CD4-positive, alpha-beta T cell (primary cell): Measurements from ENCODE around the gene RARA. TPM values are rescaled to one million over a fixed set of nuclear protein-coding genes. Genes with fewer than 3 reads are reported as not detected.

Experiments used
- ATAC-seq: fragments of 200-7000 bp; cut with Tn5 transposase; one replicate; pipeline ENCODE4 v1.10.0; 2022; ENCODE audit warnings: mild to moderate bottlenecking; ENCODE audit not compliant: poor library complexity
- CTCF ChIA-PET: fragments of 350-600 bp; sonication (Branson Sonifier 250); formaldehyde crosslinking; loops from one replicate; lab custom pipeline; 2021; ENCODE audit warnings: antibody characterized with exemption, inconsistent platforms; lab: Charles Lee
- POLR2A ChIA-PET: fragments of 350-600 bp; sonication (Branson Sonifier 250); formaldehyde crosslinking; loops from one replicate; lab custom pipeline; 2021; ENCODE audit warnings: antibody characterized with exemption, inconsistent platforms; lab: Charles Lee
- DNase-seq, 14 experiments: peaks; one replicate each; pipeline ENCODE4 v3.0.0-alpha.2; 2013 to 2020; ENCODE audit warnings: mixed read lengths in 2 of 14
- H3K27ac ChIP-seq, 2 donors: one replicate each; pipeline versions ENCODE4 v1.5.1 to v1.7.0; 2013; ENCODE audit warnings: low read length in 2 of 2, low read depth in 1 of 2, mild to moderate bottlenecking in 1 of 2
- H3K27me3 ChIP-seq, 2 experiments: 1 replicate in 1 of 2; 2 replicates in 1 of 2; pipeline versions ENCODE4 v1.6.1 to v1.7.0; 2013; ENCODE audit warnings: low read length in 2 of 2, control low read depth in 1 of 2, mild to moderate bottlenecking in 1 of 2, moderate library complexity in 1 of 2; ENCODE audit not compliant: insufficient read depth in 2 of 2, control insufficient read depth in 1 of 2
- H3K36me3 ChIP-seq: one replicate; pipeline ENCODE4 v1.6.1; 2013; ENCODE audit warnings: low read length, control low read depth; ENCODE audit not compliant: insufficient read depth
- H3K4me1 ChIP-seq: one replicate; pipeline ENCODE4 v1.6.1; 2013; ENCODE audit warnings: low read length, control low read depth; ENCODE audit not compliant: insufficient read depth
- H3K4me3 ChIP-seq: one replicate; pipeline ENCODE4 v1.5.1; 2013; ENCODE audit warnings: mild to moderate bottlenecking, low read length, moderate library complexity
- H3K9me3 ChIP-seq, 2 experiments: 1 replicate in 1 of 2; 2 replicates in 1 of 2; pipeline versions ENCODE4 v1.6.1 to v1.7.0; 2013; ENCODE audit warnings: low read length in 2 of 2, mild to moderate bottlenecking in 2 of 2, control low read depth in 1 of 2, moderate library complexity in 1 of 2; ENCODE audit not compliant: control insufficient read depth in 1 of 2, insufficient read depth in 1 of 2
- H3K27ac Mint-ChIP-seq: one replicate; pipeline ENCODE4 v1.8.0; 2020; ENCODE audit warnings: mixed read lengths
- H3K27me3 Mint-ChIP-seq: one replicate; pipeline ENCODE4 v1.8.0; 2021; ENCODE audit warnings: mixed read lengths
- H3K36me3 Mint-ChIP-seq: one replicate; pipeline ENCODE4 v1.8.0; 2021; ENCODE audit warnings: low read depth, mixed read lengths
- H3K4me1 Mint-ChIP-seq: one replicate; pipeline ENCODE4 v1.8.0; 2021; ENCODE audit warnings: low read depth, mixed read lengths
- H3K4me3 Mint-ChIP-seq: one replicate; pipeline ENCODE4 v1.8.0; 2020; ENCODE audit warnings: mild to moderate bottlenecking, mixed read lengths
- H3K9me3 Mint-ChIP-seq: one replicate; pipeline ENCODE4 v1.8.0; 2020; ENCODE audit warnings: mixed read lengths
- intact Hi-C, 2 experiments: fragments of 100-400 bp; cut with DNase I in 1 of 2; cut with micrococcal nuclease in 1 of 2; formaldehyde crosslinking; loops; one replicate each; pipeline versions ENCODE4 v1.15.1 to v1.9.0; 2023 to 2025; cut with DNase I, micrococcal nuclease
- total RNA-seq, 174 experiments: library from RNA in 2 of 174; stranded (reverse) in 2 of 174; gene quantifications; one replicate each; pipeline ENCODE4 v1.2.3 and lab custom pipeline; 2021 to 2026
- TF ChIP-seq, protein P1 (sequence below): fragments of 200-600 bp; IDR thresholded peaks from one replicate; pipeline ENCODE4 v1.8.0; 2022; ENCODE audit warnings: antibody characterized with exemption, mild to moderate bottlenecking

The RARA gene
- total RNA-seq, 2 experiments from 2014 or later = 114 to 115 TPM

DNA sequence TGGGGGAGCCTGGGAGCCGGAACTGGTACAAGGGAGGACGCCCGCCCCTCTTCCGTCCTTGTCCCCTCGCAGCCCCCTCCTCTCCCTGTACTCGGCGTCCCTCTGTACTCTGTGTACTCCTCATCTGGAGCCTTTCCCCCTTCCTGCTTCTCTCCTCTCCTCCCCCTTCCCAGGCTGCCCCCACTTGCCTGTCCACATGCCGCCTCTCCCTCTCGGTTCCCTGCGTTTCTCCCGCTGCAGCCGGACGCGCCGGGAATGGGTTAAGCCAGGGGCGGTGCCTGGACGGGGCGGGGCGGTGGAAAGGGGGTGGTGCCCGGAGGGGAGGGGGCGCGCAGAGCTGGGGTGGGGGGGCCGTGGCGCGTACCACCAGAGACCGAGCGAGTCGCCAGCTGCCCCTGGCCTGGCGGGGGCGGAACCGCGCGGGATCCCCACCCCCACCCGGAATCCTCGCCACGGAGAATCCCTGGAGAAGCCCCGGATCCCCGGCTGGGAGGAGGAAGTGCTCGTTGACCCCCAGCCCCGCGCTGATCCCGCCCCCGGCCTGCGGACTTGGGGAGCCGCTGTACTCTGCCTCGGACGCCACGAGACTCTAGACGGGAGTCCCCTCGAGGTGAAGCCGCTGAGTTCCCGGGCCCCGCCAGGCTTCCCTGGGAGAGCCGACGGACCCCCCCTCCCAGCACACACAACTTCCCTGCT, 33.0 kb downstream of the RARA start:
- ATAC-seq = peak; percentile 4
- DNase-seq = peak in 5 of 14 experiments; percentile 32 to 57 (median 48)

DNA sequence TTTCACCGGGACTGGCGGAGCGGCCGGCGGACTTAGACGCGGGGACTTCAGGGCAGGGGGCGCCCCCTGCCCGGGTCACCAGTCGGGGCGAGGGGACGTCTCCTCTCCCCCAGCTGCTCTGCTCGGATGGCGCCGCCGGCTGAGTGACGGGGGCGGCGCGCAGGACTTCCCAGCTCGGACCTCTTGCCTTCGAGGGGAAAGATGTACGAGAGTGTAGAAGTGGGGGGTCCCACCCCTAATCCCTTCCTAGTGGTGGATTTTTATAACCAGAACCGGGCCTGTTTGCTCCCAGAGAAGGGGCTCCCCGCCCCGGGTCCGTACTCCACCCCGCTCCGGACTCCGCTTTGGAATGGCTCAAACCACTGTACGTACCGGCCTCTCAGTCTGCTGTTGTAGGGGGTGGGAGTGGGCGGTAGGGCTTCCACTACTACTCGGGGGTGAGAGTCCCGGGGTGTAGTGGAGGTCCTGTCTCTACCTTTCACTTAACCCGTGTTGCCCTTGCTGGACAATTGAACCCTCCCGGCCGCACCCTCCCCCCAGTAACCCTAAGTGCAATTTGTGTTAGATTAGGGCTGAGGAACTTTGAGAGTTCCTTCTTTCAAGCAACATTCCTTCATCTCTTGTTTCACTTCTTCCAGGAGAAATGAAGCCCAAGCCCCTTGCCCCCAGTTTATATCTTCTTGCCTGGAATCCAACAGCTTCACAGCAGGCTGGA, 33.7 kb downstream of the RARA start:
- peaks cover 94% of the 10 kb centered on the region for H3K4me1 ChIP-seq
- H3K27me3 ChIP-seq = no peaks in the 10 kb centered on the region
- H3K9me3 ChIP-seq = no peaks in the 10 kb centered on the region
- Mint-ChIP-seq H3K4me1 (peaks cover 82% of the 10 kb centered on the region), H3K36me3 (peaks cover 50% of the 10 kb centered on the region), H3K27ac (peak overlapping the region; percentile 93), H3K27me3 (no peaks in the 10 kb centered on the region), H3K4me3 (peak overlapping the region; percentile 83), H3K9me3 (no peaks in the 10 kb centered on the region)
- TF ChIP-seq, protein P1, sequence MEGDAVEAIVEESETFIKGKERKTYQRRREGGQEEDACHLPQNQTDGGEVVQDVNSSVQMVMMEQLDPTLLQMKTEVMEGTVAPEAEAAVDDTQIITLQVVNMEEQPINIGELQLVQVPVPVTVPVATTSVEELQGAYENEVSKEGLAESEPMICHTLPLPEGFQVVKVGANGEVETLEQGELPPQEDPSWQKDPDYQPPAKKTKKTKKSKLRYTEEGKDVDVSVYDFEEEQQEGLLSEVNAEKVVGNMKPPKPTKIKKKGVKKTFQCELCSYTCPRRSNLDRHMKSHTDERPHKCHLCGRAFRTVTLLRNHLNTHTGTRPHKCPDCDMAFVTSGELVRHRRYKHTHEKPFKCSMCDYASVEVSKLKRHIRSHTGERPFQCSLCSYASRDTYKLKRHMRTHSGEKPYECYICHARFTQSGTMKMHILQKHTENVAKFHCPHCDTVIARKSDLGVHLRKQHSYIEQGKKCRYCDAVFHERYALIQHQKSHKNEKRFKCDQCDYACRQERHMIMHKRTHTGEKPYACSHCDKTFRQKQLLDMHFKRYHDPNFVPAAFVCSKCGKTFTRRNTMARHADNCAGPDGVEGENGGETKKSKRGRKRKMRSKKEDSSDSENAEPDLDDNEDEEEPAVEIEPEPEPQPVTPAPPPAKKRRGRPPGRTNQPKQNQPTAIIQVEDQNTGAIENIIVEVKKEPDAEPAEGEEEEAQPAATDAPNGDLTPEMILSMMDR = no peak
- ChIA-PET POLR2A (interaction anchor here (0.7 to 11.2 kb wide), 5 partner anchors 12 to 33 kb away, joined by 3 to 117 read pairs (median 23); partner anchors contain the start of gene RARA), CTCF (interaction anchor here (1.5 to 2.8 kb wide), 4 partner anchors 12 to 35 kb away, joined by 4 to 14 read pairs (median 12); no protein-coding TSS in a partner anchor)
- no peak for ATAC-seq
- H3K36me3 ChIP-seq = peaks cover 22% of the 10 kb centered on the region
- peak overlapping the region in 1 of 2 donors; percentile 16 for H3K27ac ChIP-seq
- DNase-seq = no peak
- peak overlapping the region; percentile 72 for H3K4me3 ChIP-seq
- intact Hi-C loops = loop anchor here in 1 of 2 experiments (2.0 kb wide), 1 partner anchor 26 kb away; no protein-coding TSS in a partner anchor

More for the DNA sequence above, 33.0 kb downstream of the RARA start:
- H3K27me3 ChIP-seq = no peaks in the 10 kb centered on the region
- peaks cover 21% of the 10 kb centered on the region for H3K36me3 ChIP-seq
- intact Hi-C loops = loop anchor here (1.0 to 2.0 kb wide), 3 partner anchors 20 to 39 kb away; no protein-coding TSS in a partner anchor
- Mint-ChIP-seq H3K36me3 (peaks cover 45% of the 10 kb centered on the region), H3K4me1 (peaks cover 82% of the 10 kb centered on the region), H3K27me3 (no peaks in the 10 kb centered on the region), H3K9me3 (no peaks in the 10 kb centered on the region), H3K4me3 (peak overlapping the region; percentile 83), H3K27ac (peak overlapping the region; percentile 93)
- TF ChIP-seq, protein P1 = no peak
- H3K4me3 ChIP-seq = peak overlapping the region; percentile 72
- no peaks in the 10 kb centered on the region for H3K9me3 ChIP-seq
- ChIA-PET POLR2A (interaction anchor here (1.1 to 11.2 kb wide), 8 partner anchors 10 to 477 kb away, joined by 3 to 117 read pairs (median 6); no protein-coding TSS in a partner anchor), CTCF (interaction anchor here (0.8 to 2.8 kb wide), 12 partner anchors 10 to 123 kb away, joined by 3 to 27 read pairs (median 8); partner anchors contain the start of gene WIPF2)
- H3K4me1 ChIP-seq = peaks cover 94% of the 10 kb centered on the region
- peak overlapping the region; percentile 73 to 90 for H3K27ac ChIP-seq
